ENCODE data around the gene COX7B. TPM values are rescaled to one million over a fixed set of nuclear protein-coding genes. Genes with fewer than 3 reads are reported as not detected.
"Not testable (repeated sequence)": the region's sequence is repeated elsewhere in the genome, so short reads cannot be mapped to it uniquely, and the experiment has no call there.

COX7B gene
- total RNA-seq, 2 donors from 2014 or later = 450 to 539 TPM

- ATAC-seq = no peak
- intact Hi-C loops (cut with DNase I, micrococcal nuclease) = no loop called here
- no peak for DNase-seq
These were observed 37.0 kb downstream of the COX7B start for GRCh38 chrX:77936299-77936698.

GRCh38 chrX:77937291-77937690, 38.0 kb downstream of the COX7B start:
- intact Hi-C loops (cut with DNase I, micrococcal nuclease) = no loop called here
- ATAC-seq (peak; percentile 58), DNase-seq (no peak)

- DNase-seq (no peak), ATAC-seq (no peak)
- intact Hi-C loops (cut with DNase I, micrococcal nuclease) = no loop called here
These were observed 38.9 kb downstream of the COX7B start for GRCh38 chrX:77938083-77938680.

DNA sequence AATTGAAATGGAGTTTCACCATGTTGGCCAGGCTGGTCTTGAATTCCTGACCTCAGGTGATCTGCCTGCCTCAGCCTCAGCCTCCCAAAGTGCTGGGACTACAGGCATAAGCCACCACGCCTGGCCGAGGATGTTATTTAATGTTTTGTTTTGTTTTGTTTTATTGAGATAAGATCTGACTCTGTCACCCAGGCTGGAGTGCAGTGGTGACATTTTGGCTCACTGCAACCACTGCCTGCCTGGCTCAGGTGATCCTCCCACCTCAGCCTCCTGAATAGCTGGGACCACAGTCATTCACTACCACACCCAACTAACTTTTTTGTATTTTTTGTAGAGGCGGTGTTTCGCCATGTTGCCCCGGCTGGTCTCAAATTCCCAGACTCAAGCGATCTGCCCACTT, 45.8 kb downstream of the COX7B start:
- intact Hi-C loops (cut with DNase I, micrococcal nuclease); ATAC-seq; DNase-seq: not testable (repeated sequence)

DNA sequence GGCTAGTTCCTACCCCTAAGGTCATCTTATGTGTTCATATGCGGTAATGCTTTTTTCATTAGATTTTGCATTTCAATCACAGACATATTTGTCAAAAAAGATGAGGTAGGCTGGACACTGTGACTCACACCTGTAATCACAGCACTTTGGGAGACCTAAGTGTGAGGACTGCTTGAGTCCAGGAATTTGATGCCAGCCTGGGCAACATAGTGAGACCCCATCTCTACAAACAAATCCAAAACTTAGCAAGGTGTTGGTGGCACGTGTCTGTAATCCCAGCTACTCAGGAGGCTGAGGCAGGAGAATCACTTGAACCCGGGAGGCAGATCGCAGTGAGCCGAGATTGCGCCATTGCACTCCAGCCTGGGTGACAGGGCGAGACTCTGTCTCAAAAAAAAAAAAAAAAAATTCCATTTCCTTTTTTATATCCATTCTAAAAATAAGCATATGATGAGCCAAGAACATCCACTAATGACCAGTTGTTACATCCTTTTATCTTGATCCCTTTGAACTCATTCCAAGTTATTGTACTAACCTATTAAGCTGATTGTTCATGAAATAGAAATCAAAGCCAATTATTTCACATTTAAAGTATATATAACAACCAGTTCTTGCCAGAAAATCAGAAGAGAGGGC, 46.8 kb downstream of the COX7B start:
- intact Hi-C loops (cut with DNase I, micrococcal nuclease) = no loop called here
- ATAC-seq (no peak), DNase-seq (no peak)

DNA sequence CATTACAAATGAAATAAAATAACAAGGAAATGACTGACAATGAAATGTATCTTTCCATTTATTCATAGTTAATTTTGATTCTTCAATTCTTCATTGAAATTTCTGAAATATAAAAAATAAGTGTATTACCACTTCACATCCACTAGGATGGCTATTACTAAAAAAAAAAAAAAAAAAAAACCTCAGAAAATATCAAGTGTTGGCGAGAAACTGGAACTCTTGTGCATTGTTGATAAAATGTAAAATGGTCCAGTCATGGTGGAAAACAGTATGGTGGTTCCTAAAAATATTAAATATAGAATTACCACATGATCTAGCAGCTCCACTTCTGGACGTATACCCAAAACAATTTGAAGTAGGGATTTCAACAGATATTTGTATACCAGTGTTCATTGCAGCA, 47.3 kb downstream of the COX7B start:
- intact Hi-C loops (cut with DNase I, micrococcal nuclease) = no loop called here
- ATAC-seq (no peak), DNase-seq (no peak)

- DNase-seq (no peak), ATAC-seq (no peak)
- intact Hi-C loops (cut with DNase I, micrococcal nuclease) = no loop called here
These were observed 50.6 kb downstream of the COX7B start for GRCh38 chrX:77949840-77950239.

GRCh38 chrX:77952173-77952572, 52.9 kb downstream of the COX7B start:
- intact Hi-C loops (cut with DNase I, micrococcal nuclease) = no loop called here
- DNase-seq (no peak), ATAC-seq (no peak)

- intact Hi-C loops (cut with DNase I, micrococcal nuclease) = no loop called here
- DNase-seq (no peak), ATAC-seq (peak; percentile 53)
These were observed 54.0 kb downstream of the COX7B start for GRCh38 chrX:77953302-77953701.

DNA sequence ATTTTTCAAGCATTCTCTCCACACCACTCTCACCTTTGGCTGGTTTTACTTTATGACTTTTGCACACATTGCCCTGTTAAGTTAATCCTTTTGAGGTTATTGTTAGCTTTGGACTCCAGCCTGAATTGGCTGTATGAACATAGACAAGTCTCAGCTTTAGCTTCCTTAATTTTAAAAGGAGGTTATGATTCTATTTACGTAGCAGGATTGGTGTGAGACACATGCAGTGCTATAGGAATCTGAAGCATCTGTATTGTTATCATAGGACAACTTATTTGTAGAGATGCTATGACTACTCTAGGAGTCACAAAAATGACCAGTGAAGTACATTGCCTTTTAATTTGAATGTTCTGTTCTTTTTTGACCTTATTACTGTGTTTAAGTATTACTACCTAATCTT, 54.4 kb downstream of the COX7B start:
- ATAC-seq (peak; percentile 92), DNase-seq (no peak)
- intact Hi-C loops (cut with DNase I, micrococcal nuclease) = no loop called here

Other genes with a start within 250 kb of the COX7B start
- 10 to 100 TPM; 46.0 to 49.8 TPM for gene ATRX, start 113.3 kb upstream of the COX7B start, total RNA-seq
- 10 to 100 TPM; 40.9 to 50.4 TPM for gene MAGT1, start 4.0 kb upstream of the COX7B start, total RNA-seq
- 10 to 100 TPM in 1 of 2 donors, 1 to 10 TPM in 1; 9.9 to 10.1 TPM for gene ATP7A, start 11.2 kb downstream of the COX7B start, total RNA-seq
- not detected for gene PGAM4, start 70.2 kb downstream of the COX7B start, total RNA-seq
- gene PGK1, start 204.8 kb downstream of the COX7B start, total RNA-seq = 100 to 1,000 TPM; 295 to 355 TPM
- 1 to 10 TPM; 3.7 to 5.4 TPM for gene TAF9B, start 240.2 kb downstream of the COX7B start, total RNA-seq

All from left colon (tissue), 2 donors.